Measurements from ENCODE around the gene ZNF735.

- TF ChIP-seq POLR2AphosphoS5 (IDR thresholded peaks at IDR 0.05) (no peak), CTCF (IDR thresholded peaks at IDR 0.05 in 8 of 11, conservative IDR thresholded peaks at IDR 0.05 in 3 of 11) (no peak)
Observed at GRCh38 chr7:64206903-64207302, at the start of gene ZNF735.

All from spleen (tissue), 7 donors.